GM19324 (cell line): Measurements from ENCODE around the gene ZNF785.
A peak's percentile ranks its signal among the peaks of the same experiment; 100 is the strongest.
"Not testable (repeated sequence)": the region's sequence is repeated elsewhere in the genome, so short reads cannot be mapped to it uniquely, and the experiment has no call there.

Experiments used
- ATAC-seq: cut with Tn5 transposase; IDR thresholded peaks from one replicate; pipeline ENCODE4 v1.9.1; 2021; ENCODE audit warnings: mild to moderate bottlenecking, moderate library complexity; ENCODE audit not compliant: unreplicated experiment, low FRiP score

The ZNF785 gene

GRCh38 chr16:30603945-30604315 is 18.4 kb upstream of the ZNF785 start:
- no peak for ATAC-seq

GRCh38 chr16:30602616-30603277 is 17.2 kb upstream of the ZNF785 start:
- ATAC-seq: no peak

- no peak for ATAC-seq
Measured at GRCh38 chr16:30601966-30602365, 16.5 kb upstream of the ZNF785 start.

- no peak for ATAC-seq
Measured at GRCh38 chr16:30600929-30601328, 15.4 kb upstream of the ZNF785 start.

- ATAC-seq: no peak
Measured at GRCh38 chr16:30600215-30600614, 14.7 kb upstream of the ZNF785 start.

- no peak for ATAC-seq
Measured at GRCh38 chr16:30592871-30593270, 7.4 kb upstream of the ZNF785 start.

GRCh38 chr16:30590869-30591268 is 5.4 kb upstream of the ZNF785 start:
- ATAC-seq: not testable (repeated sequence)

- not testable (repeated sequence) for ATAC-seq
Measured at GRCh38 chr16:30589582-30589981, 4.1 kb upstream of the ZNF785 start.

- no peak for ATAC-seq
Measured at GRCh38 chr16:30588651-30589050, 3.2 kb upstream of the ZNF785 start.

- ATAC-seq: no peak
Measured at GRCh38 chr16:30585022-30585399, 486 bp downstream of the ZNF785 start.

GRCh38 chr16:30582611-30583340 is 2.7 kb downstream of the ZNF785 start:
- no peak for ATAC-seq

GRCh38 chr16:30581457-30581856 is 4.0 kb downstream of the ZNF785 start:
- no peak for ATAC-seq

GRCh38 chr16:30574678-30575077 is 10.8 kb downstream of the ZNF785 start:
- no peak for ATAC-seq

- ATAC-seq: peak; percentile 71
Measured at GRCh38 chr16:30571445-30572322, 13.8 kb downstream of the ZNF785 start, which contains the start of gene ZNF688. ZNF688 (minus strand) TSS chr16:30571714; CDS start chr16:30571629, 85 bp downstream.

GRCh38 chr16:30570636-30571444 is 14.7 kb downstream of the ZNF785 start:
- no peak for ATAC-seq

GRCh38 chr16:30569746-30570635 is 15.5 kb downstream of the ZNF785 start:
- ATAC-seq: no peak

GRCh38 chr16:30569281-30569680 is 16.2 kb downstream of the ZNF785 start:
- no peak for ATAC-seq

GRCh38 chr16:30567991-30568638 is 17.4 kb downstream of the ZNF785 start:
- ATAC-seq: no peak
